Neural cell (in vitro differentiated cells): Measurements from ENCODE around the gene CT45A7. TPM values are rescaled to one million over a fixed set of nuclear protein-coding genes. Genes with fewer than 3 reads are reported as not detected.

Source experiments
- polyA plus RNA-seq: library from polyadenylated mRNA; depleted of rRNA; stranded (reverse); fragments of >200 nt; gene quantifications from 2 replicates; pipeline ENCODE4 v1.2.3, GENCODE V29; 2014

Gene CT45A7
- polyA plus RNA-seq, 1 donor from 2014 or later, result not detected

Other genes starting within 250 kb of the CT45A7 start
- not detected in 2 replicates for gene CT45A1, start 123.6 kb downstream of the CT45A7 start, polyA plus RNA-seq
- not detected in 2 replicates for gene CT45A3, start 69.1 kb downstream of the CT45A7 start, polyA plus RNA-seq
- not detected in 2 replicates for gene CT45A5, start 51.8 kb downstream of the CT45A7 start, polyA plus RNA-seq
- gene CT45A6, start 34.5 kb downstream of the CT45A7 start, polyA plus RNA-seq, result not detected in 2 replicates
- not detected in 2 replicates for gene CT45A2, start 17.3 kb downstream of the CT45A7 start, polyA plus RNA-seq
- not detected in 2 replicates for gene CT45A8, start 17.3 kb upstream of the CT45A7 start, polyA plus RNA-seq
- gene CT45A9, start 34.5 kb upstream of the CT45A7 start, polyA plus RNA-seq, result not detected in 2 replicates
- not detected in 2 replicates for gene CT45A10, start 56.2 kb upstream of the CT45A7 start, polyA plus RNA-seq
- gene SAGE1, start 56.4 kb upstream of the CT45A7 start, polyA plus RNA-seq, result not detected in 2 replicates
- gene MMGT1, start 136.7 kb upstream of the CT45A7 start, polyA plus RNA-seq, result 16.5 and 17.5 TPM in 2 replicates
- gene SLC9A6, start 148.2 kb upstream of the CT45A7 start, polyA plus RNA-seq, result 98.5 and 103 TPM in 2 replicates